Smooth muscle cell (in vitro differentiated cells): Measurements from ENCODE around the gene OTOGL. TPM values are rescaled to one million over a fixed set of nuclear protein-coding genes. Genes with fewer than 3 reads are reported as not detected.

Experiments used
- DNase-seq: peaks from one replicate; lab custom pipeline; 2025; ENCODE audit not compliant: unreplicated experiment; lab: John Stamatoyannopoulos, UW
- H2AFZ ChIP-seq: fragments of 200-600 bp; sonication (generic); 2 replicates; pipeline ENCODE4 v1.6.0; 2016; ENCODE audit warnings: antibody characterized with exemption, low read depth, mild to moderate bottlenecking
- H3F3A ChIP-seq: fragments of 200-600 bp; sonication (generic); 2 replicates; pipeline ENCODE4 v1.6.0; 2017; ENCODE audit warnings: antibody characterized with exemption, low read depth
- H3K27ac ChIP-seq: fragments of 200-600 bp; sonication (generic); 2 replicates; pipeline ENCODE4 v1.5.1; 2016; ENCODE audit warnings: low read depth, mild to moderate bottlenecking
- H3K27me3 ChIP-seq: fragments of 200-600 bp; sonication (generic); 2 replicates; pipeline ENCODE4 v1.6.1; 2016; ENCODE audit warnings: low read depth, mild to moderate bottlenecking
- H3K36me3 ChIP-seq: fragments of 200-600 bp; sonication (generic); 2 replicates; pipeline ENCODE4 v1.5.1; 2016; ENCODE audit warnings: low read depth
- H3K4me1 ChIP-seq: fragments of 200-600 bp; sonication (generic); 2 replicates; pipeline ENCODE4 v1.5.1; 2016; ENCODE audit warnings: low read depth
- H3K4me2 ChIP-seq: fragments of 200-600 bp; sonication (generic); 2 replicates; pipeline ENCODE4 v1.6.0; 2016; ENCODE audit warnings: mild to moderate bottlenecking
- H3K4me3 ChIP-seq: fragments of 200-600 bp; sonication (generic); 2 replicates; pipeline ENCODE4 v1.5.1; 2016; ENCODE audit warnings: mild to moderate bottlenecking
- H3K79me2 ChIP-seq: fragments of 200-600 bp; sonication (generic); 2 replicates; pipeline ENCODE4 v1.6.0; 2016; ENCODE audit warnings: low read depth, mild to moderate bottlenecking
- H3K9ac ChIP-seq: fragments of 200-600 bp; sonication (generic); 2 replicates; pipeline ENCODE4 v1.6.0; 2016; ENCODE audit warnings: low read depth
- H3K9me3 ChIP-seq: fragments of 200-600 bp; sonication (generic); replicated peaks from 2 replicates; pipeline ENCODE4 v1.5.1; 2016; ENCODE audit warnings: low read depth
- H4K20me1 ChIP-seq: fragments of 200-600 bp; sonication (generic); 2 replicates; pipeline ENCODE4 v1.6.0; 2016; ENCODE audit warnings: low read depth
- CTCF ChIP-seq: fragments of 200-600 bp; sonication (generic); IDR thresholded peaks from 2 replicates; pipeline ENCODE4 v1.5.1; 2017; ENCODE audit warnings: borderline replicate concordance, mild to moderate bottlenecking, antibody characterized with exemption; ENCODE audit not compliant: insufficient read depth, poor library complexity, severe bottlenecking
- WGBS: methylation state at CpG from one replicate; pipeline ENCODE4 v1.1.7; 2016; ENCODE audit warnings: low lambda C conversion rate; 5-methylcytosine and 5-hydroxymethylcytosine counted together
- polyA plus RNA-seq: library from polyadenylated mRNA; unstranded; fragments of >200 nt; fragmentation: Nextera tagmentation; extraction: Ambion mirVana; gene quantifications from 2 replicates; pipeline ENCODE4 v1.2.1, GENCODE V29; 2016
- total RNA-seq: library from RNA; depleted of rRNA; stranded (reverse); fragments of >200 nt; gene quantifications from 2 replicates; pipeline ENCODE4 v1.2.3, GENCODE V29; 2014

Gene OTOGL
- total and polyA plus RNA-seq, 2 experiments from 2014 or later, result 0.09 TPM; not detected in 1

- Histone ChIP-seq H3K4me1 (no peaks in the 10 kb centered on the region), H3K27ac (no peak overlapping the region), H3K9me3 (no peaks in the 10 kb centered on the region), H3K79me2 (no peaks in the 10 kb centered on the region), H3K9ac (no peak overlapping the region), H3K36me3 (no peaks in the 10 kb centered on the region), H3K4me2 (no peak overlapping the region), H2AFZ (no peak overlapping the region), H3F3A (no peaks in the 10 kb centered on the region), H3K4me3 (no peak overlapping the region), H4K20me1 (no peaks in the 10 kb centered on the region), H3K27me3 (no peaks in the 10 kb centered on the region)
- DNase-seq, result no peak
- 84% methylated on average over 3 of the region's 3 CpGs for WGBS
- no peak for TF ChIP-seq CTCF
Measured at GRCh38 chr12:80401191-80401590, 301.9 kb downstream of the OTOGL start.

DNA sequence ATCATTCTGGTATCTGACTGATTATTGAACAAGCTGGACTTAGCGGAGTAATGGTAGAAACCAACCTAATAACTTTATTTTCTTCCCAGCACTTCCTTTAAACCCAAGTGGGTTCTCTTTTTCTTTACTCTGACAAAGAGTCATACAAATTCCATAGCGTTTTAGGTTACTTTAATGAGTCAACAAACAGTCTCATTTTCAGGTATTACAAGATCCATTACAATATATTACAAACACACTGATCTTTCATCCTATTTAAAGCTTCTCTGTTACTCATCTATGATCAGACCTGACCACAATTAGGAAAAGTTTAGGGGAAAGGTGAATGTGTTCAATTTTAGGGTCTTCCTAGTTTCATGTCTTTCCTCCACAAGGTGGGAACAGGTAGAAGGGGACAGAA, 305.3 kb downstream of the OTOGL start:
- no peaks in the 10 kb centered on the region for H3K79me2 ChIP-seq
- H3K4me2 ChIP-seq, result no peak overlapping the region
- no peaks in the 10 kb centered on the region for H4K20me1 ChIP-seq
- H3K27me3 ChIP-seq, result no peaks in the 10 kb centered on the region
- H3K36me3 ChIP-seq, result no peaks in the 10 kb centered on the region
- WGBS, result 71% methylated on average over 2 of the region's 2 CpGs
- H3K4me1 ChIP-seq, result no peaks in the 10 kb centered on the region
- H3K9me3 ChIP-seq, result no peaks in the 10 kb centered on the region
- no peak overlapping the region for H2AFZ ChIP-seq
- H3F3A ChIP-seq, result no peaks in the 10 kb centered on the region
- H3K4me3 ChIP-seq, result no peak overlapping the region
- TF ChIP-seq CTCF, result no peak
- DNase-seq, result no peak
- H3K27ac ChIP-seq, result no peak overlapping the region
- no peak overlapping the region for H3K9ac ChIP-seq

GRCh38 chr12:80406253-80406652, 306.9 kb downstream of the OTOGL start:
- Histone ChIP-seq H3K79me2 (no peaks in the 10 kb centered on the region), H3F3A (no peaks in the 10 kb centered on the region), H3K4me3 (no peak overlapping the region), H3K27me3 (peaks cover 3% of the 10 kb centered on the region), H3K36me3 (no peaks in the 10 kb centered on the region), H4K20me1 (no peaks in the 10 kb centered on the region), H2AFZ (peak overlapping the region; percentile 17), H3K4me2 (no peak overlapping the region), H3K4me1 (no peaks in the 10 kb centered on the region), H3K9ac (no peak overlapping the region), H3K9me3 (no peaks in the 10 kb centered on the region), H3K27ac (no peak overlapping the region)
- TF ChIP-seq CTCF, result no peak
- no peak for DNase-seq

DNA sequence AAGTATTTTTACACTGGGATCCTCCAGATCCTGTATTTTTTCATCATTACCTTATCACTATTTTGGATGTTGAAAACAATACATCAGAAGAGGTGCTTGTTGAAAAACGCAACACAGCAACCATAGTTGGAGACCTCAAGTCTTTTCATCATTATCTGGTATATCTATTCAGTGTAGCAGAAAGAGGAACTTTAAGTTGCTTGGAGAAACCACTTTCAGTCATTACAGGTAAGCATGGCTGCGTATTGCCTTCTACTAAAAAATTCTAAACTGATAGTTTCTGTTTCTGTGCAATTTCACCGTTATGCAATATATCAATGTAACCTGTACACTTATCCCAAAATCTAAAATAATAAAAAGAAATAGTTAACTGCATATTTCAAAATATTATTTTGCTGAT, 312.4 kb downstream of the OTOGL start:
- no peak for DNase-seq
- no peaks in the 10 kb centered on the region for H4K20me1 ChIP-seq
- no peak overlapping the region for H3K9ac ChIP-seq
- H3K9me3 ChIP-seq, result no peaks in the 10 kb centered on the region
- no peak overlapping the region for H2AFZ ChIP-seq
- peaks cover 10% of the 10 kb centered on the region for H3K27me3 ChIP-seq
- TF ChIP-seq CTCF, result no peak
- no peak overlapping the region for H3K27ac ChIP-seq
- no peaks in the 10 kb centered on the region for H3F3A ChIP-seq
- 52% methylated on average over 3 of the region's 3 CpGs for WGBS
- no peaks in the 10 kb centered on the region for H3K79me2 ChIP-seq
- no peak overlapping the region for H3K4me2 ChIP-seq
- H3K36me3 ChIP-seq, result no peaks in the 10 kb centered on the region
- no peak overlapping the region for H3K4me3 ChIP-seq
- no peaks in the 10 kb centered on the region for H3K4me1 ChIP-seq
